T47D (cell line): ENCODE data around the gene GRIP2.
A peak's percentile ranks its signal among the peaks of the same experiment; 100 is the strongest.

Experiments
- DNase-seq, 2 experiments: peaks; one replicate each; pipeline versions ENCODE4 v3.0.0 to v3.0.0-alpha.2; 2011 to 2012; ENCODE audit warnings: low read depth in 1 of 2, low spot score in 1 of 2
- JUND ChIP-seq: IDR thresholded peaks from 2 replicates; pipeline ENCODE4 v1.6.1; 2012; ENCODE audit warnings: low read depth
- in situ Hi-C: cut with HindIII; loops from 2 replicates; pipeline ENCODE4 v1.10.0; 2016; ENCODE audit warnings: low sequenced_read_pairs, low pct_unique_long_range_greater_than_20kb

GRIP2 gene

DNA sequence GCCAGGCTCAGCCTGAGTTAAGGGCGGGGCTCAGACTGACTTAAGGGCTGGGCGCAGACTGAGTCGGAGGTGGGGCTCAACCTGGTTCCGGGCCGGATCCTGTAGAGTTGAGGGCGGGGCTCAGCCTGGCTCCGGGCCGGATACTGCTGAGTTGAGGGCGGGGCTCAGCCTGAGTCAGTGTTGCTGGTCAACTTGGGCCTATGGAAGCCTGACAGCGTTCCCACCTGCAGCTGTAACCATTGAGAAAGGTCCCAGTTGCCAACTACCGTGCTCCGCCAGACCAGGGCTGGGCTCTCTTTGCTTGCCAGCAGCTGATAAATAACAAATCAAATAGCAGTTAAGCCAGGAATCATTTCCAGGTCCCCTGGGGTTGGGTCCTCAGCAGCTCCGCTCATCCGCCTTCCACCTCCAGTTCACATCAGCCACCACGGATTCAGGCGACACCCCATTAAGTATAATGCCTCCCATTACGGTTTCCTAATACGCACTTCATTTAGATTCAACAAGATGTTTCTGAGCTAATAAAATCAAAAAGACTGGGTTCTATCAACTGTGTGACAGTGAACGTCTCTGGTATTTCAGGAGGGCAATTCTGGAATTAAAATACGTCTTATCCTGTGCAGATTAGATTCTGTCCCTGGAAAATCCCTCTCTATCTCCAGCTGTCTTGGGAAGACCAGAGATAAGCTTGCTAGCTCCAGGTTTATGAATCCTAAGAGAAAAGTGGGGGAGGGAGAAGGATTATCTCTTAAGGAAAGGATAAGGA lies 7.3 kb downstream of the GRIP2 start:
- in situ Hi-C loops = no loop called here
- DNase-seq = peak in 1 of 2 experiments; percentile 73
- TF ChIP-seq JUND = no peak

DNA sequence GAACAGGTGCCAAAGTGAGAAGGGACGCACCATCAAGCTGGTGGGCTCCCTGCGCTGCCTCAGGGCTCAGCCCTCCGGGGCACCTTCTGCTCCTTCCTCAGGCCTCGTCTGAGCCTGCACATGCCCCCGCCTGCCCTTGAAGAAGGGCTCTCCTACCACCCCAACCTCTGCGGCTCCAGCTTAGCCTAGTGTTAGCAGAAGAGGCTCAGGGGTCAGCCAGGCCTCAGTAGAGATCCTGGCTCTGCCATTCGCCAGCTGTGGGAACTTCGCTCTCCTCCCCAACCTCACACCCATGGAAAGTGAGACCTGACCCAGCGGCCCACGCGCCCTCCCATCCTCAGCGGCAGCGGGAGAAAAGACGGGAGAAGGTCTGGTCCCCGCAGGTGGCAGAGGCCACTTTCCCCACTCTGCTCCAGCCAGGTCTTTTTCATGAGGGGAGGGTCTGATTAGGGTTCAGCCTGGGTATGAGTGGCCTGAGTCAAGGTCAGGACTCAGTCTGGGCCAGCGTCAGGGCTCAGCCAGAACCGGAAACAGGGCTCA lies 8.2 kb downstream of the GRIP2 start:
- no peak for TF ChIP-seq JUND
- no peak for DNase-seq
- in situ Hi-C loops = no loop called here

DNA sequence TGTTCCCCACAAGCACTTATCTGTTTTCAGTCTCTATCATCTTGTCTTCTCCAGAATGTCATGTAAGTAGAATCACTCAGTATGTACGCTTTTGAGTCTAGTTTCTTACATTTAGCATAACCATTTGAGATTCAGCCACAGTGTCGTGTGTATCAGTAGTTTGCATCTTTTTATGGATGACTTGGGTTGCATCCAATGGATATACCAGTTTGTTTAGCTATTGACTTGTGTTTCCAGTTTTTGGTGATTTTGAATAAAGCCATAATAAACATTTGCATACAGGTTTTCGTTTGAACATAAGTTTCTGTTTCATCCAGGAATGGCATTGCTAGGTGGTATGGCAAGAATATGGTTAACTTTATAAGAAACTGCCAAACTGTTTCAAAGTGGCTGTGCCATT lies 12.1 kb downstream of the GRIP2 start:
- peak in 1 of 2 experiments; percentile 68 for DNase-seq
- TF ChIP-seq JUND = no peak
- in situ Hi-C loops = no loop called here

DNA sequence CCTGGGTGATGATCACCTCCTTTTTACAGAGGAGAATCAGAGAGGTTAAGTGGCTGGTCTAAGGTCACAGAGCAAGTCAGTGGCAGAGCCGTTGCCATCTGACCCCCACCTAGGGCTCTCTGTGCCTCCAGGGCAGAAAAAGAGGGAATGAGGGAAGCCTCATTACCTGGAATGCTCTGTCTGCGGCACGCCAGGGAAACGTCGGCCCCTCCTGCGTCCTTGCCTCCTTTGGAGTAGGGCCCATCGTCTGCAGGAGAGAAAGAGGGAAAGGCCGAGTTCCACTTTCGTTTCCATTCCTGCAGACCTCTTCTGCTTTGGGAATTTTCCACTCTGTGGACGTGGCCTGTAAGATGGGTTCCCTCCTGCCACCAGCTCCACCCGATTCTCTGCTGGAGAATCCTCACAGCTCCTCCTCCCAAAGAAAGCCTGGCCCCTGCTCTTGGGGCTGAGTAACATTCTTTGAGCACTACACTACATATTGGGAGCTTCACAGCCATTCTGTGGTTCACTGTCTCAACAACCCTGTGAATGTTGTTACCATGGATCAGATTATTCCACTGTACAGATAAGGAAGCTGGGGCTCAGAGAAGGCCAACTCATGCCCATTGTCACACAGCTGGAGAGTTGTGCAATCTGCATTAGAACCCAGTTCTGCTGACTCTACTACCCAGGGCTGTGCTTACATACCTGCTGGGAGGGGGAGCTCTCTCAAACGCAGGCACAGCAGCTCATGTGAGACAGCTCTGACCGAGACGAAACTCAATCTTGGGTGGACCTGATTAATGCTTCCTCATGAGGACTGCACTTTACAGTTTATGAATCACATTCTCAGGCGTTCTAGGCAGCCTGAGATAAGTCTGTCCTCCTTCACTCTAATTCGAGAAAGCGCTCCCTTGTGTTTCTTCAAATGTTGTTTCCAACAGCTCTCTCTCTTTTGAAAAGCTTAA lies 14.2 kb downstream of the GRIP2 start:
- in situ Hi-C loops = no loop called here
- TF ChIP-seq JUND = no peak
- DNase-seq = no peak

DNA sequence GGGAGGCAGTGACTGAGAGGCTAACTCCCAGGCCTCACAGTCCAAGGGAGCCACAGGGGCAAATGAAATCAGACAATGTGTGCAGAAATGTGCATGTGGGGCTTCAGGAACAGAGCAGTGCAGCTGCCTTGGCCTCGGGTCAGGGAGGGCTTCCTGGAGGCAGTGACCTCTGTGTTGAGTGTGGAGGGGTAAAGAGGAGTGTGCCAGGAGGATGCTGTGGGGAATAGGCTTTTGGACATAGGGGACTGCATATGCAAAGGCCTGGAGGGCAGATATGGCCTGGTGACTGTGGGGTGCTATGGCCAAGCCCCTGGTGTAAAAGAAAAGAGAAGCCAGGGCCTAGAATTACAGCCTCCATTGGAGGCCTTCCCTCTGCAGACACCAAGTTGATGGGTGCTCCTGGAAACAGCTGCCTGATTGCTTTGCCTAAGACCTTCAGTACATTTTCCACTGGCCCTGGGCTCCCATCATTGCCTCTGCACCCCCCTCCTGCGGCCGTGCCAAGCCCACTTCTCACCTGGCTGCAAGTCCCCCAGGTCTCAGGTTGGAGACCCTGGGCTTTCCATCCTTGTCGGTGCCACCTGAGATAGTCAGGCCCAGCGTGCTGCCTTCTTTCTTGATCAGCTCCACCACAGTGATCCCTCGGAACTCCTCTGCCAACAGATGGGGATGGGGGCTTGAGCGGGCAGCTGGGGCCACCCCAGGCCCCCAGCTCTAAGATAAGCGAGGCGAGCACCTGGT lies 15.1 kb downstream of the GRIP2 start:
- in situ Hi-C loops = no loop called here
- TF ChIP-seq JUND = no peak
- DNase-seq = no peak

DNA sequence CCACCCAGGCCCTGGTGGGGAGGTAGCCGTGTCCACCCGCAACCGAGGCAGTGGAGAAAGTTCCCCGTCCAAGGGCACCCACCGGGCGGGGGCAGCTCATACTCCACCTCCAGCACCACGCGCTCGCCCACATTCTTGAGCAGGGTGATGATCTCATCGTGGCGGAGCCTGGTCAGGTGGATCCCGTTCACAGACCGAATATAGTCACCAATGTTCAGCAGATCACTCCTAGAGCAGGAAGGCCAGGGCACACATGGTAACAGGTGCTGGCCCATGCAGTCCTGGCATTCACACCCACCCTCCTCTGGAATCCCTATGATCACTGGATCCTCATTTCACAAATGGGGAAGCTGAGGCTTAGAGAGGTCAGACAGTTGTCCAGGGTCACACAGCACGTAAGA lies 15.8 kb downstream of the GRIP2 start:
- no peak for DNase-seq
- in situ Hi-C loops = no loop called here
- TF ChIP-seq JUND = no peak

DNA sequence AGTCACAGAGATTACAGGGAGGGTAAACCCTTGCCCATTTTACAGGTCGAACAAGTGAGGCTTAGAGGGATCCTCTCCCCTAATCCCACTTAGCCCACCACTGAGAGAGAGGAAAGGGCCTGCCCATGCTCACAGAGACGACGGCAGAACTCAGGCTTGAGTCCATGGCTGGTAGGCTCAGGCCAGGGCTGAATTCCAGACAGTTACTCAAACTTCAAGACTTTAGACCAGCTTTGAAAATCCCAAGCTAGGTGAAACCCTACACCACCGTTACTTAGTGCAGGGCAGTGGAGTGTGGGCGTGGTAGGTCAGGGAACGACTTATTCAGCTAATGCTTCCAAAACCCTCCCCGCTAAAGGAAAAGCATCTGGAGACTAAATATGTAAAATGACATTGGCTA lies 16.4 kb downstream of the GRIP2 start:
- no peak for TF ChIP-seq JUND
- in situ Hi-C loops = no loop called here
- DNase-seq = no peak

DNA sequence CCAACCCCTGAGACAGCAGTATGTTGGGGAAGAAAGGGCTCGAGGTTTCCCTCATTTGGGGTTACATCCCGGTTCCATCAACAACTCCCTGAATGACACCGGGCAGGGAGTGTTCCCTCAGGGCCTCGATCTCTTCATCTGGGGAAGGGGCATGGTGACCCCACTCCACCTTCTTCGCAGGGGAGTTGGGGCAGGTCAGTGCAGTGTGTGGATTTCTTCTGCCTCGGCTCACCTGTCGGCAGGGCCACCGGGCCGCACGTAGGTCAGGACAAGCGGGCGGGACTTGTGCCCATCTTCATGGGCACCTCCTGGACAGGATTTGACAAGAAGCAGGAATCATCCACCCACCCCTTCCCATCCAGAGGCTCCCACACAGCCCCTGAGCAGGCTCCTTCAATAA lies 17.4 kb downstream of the GRIP2 start:
- no peak for TF ChIP-seq JUND
- in situ Hi-C loops = no loop called here
- no peak for DNase-seq

DNA sequence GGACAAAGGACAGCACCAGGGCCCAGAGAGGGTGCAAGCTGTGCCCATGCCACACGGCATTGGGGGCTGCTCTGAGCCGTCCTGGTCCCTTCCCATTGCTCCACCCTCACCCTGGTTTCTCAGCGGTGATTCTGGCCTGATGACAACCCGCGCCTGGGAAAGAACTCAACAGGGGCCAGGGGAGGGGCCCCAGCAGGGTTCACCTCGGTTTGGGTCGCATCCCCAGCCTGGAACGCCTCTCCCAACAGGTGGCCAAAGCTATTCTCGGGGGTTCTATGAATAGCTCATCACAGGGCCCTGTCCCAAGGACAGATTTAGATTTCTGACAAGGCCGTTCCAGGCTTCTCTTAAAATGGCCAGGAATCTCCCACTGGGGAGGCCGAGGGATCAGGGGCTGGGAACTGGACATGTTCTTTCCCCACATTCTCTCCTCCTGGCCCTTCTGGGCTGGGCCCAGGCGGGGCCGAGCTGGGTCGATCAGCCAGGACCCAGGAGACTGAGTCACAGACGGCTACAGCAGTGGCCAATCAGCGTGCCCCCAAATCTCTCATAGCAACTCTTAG lies 17.9 kb downstream of the GRIP2 start:
- in situ Hi-C loops = no loop called here
- no peak for TF ChIP-seq JUND
- no peak for DNase-seq

DNA sequence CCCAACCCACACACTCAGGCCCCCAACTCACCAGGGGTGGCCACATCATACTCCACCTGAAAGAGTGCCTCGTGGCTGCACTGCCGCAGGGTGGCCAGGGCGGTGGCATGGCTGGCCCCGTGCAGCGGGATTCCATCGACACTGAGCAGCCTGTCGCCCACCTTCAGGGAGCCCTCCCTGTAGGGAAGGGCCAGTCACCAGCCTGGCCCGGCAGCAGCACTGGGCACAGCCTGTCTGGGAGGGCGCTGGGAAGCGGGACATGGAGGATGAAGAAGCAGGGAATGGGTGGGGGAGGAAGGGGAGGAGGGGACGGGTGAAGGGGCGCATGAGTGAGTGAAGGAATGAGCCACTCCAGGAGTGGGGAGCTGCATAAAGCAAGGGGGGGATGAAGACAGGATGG lies 18.5 kb downstream of the GRIP2 start:
- in situ Hi-C loops = no loop called here
- TF ChIP-seq JUND = no peak
- no peak for DNase-seq

DNA sequence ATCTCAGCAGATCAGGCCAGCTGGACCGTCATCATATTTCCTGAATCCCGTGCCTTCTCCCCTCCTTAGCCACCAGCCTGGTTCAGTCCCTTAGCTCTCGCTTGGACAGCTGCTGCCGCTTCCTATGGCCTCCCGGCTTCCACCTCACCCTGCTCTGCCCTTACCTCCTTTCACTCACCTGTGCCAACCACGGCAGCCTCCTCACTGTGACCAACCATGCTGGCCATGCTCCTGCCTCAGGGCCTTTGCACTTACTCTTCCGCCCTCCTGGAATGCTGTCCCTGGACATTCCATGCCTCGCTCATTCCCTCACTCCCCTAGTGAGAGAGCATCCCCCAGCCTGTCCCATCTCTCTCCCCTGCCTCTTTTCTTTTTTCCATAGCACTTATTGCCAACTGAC lies 19.2 kb downstream of the GRIP2 start:
- TF ChIP-seq JUND = no peak
- in situ Hi-C loops = no loop called here
- DNase-seq = no peak

DNA sequence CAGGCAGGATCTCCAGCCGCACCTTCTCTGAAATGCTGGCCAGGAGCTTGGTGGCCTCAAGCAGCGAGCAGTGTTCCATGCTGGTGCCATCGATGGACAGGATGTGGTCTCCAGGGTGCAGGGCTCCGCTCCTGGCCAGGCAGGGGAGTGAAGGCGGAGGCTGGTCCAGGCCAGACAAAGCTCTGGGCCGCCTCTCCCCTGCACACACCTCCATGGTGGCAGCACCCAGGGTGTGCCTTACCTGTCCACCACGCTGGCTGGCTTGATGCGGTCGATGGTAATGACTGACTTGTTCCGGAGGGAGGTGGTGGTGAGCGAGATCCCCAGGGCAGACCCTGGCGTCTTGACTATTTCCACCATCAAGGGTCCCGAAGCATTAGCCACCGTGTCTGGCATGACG lies 20.0 kb downstream of the GRIP2 start:
- TF ChIP-seq JUND = no peak
- DNase-seq = no peak
- in situ Hi-C loops = no loop called here
